Activated CD4-positive, alpha-beta memory T cell treated with anti-CD3 and anti-CD28 coated beads for 36 hours (primary cell): ENCODE measurements around the gene NNT. TPM values are rescaled to one million over a fixed set of nuclear protein-coding genes. Genes with fewer than 3 reads are reported as not detected.
"Not testable (repeated sequence)": the region's sequence is repeated elsewhere in the genome, so short reads cannot be mapped to it uniquely, and the experiment has no call there.

ENCODE experiments used
- CTCF ChIA-PET: fragments of 350-600 bp; sonication (Branson Sonifier 250); formaldehyde crosslinking; loops from one replicate; lab custom pipeline; 2021; ENCODE audit warnings: antibody characterized with exemption, inconsistent platforms; lab: Charles Lee
- POLR2A ChIA-PET: fragments of 350-600 bp; sonication (Branson Sonifier 250); formaldehyde crosslinking; loops from one replicate; lab custom pipeline; 2021; ENCODE audit warnings: antibody characterized with exemption; lab: Charles Lee
- DNase-seq: peaks from one replicate; pipeline ENCODE4 v3.0.0-alpha.2; 2020
- H3K27ac Mint-ChIP-seq: one replicate; pipeline ENCODE4 v1.8.0; 2021; ENCODE audit warnings: mixed read lengths
- H3K27me3 Mint-ChIP-seq: one replicate; pipeline ENCODE4 v1.8.0; 2021; ENCODE audit warnings: mixed read lengths
- H3K36me3 Mint-ChIP-seq: one replicate; pipeline ENCODE4 v1.8.0; 2021; ENCODE audit warnings: mixed read lengths
- H3K4me1 Mint-ChIP-seq: one replicate; pipeline ENCODE4 v1.8.0; 2021; ENCODE audit warnings: low read depth, mixed read lengths
- H3K4me3 Mint-ChIP-seq: one replicate; pipeline ENCODE4 v1.8.0; 2021; ENCODE audit warnings: mild to moderate bottlenecking, mixed read lengths
- H3K9me3 Mint-ChIP-seq: one replicate; pipeline ENCODE4 v1.8.0; 2021; ENCODE audit warnings: mixed read lengths
- intact Hi-C: fragments of 100-400 bp; cut with micrococcal nuclease; formaldehyde crosslinking; loops from one replicate; pipeline ENCODE4 v1.15.1; 2023
- total RNA-seq, 2 experiments: library from RNA; stranded (reverse); gene quantifications; one replicate each; pipeline ENCODE4 v1.2.3, GENCODE V29; 2021

NNT gene
- total RNA-seq, 2 experiments from 2014 or later: 96.6 to 99.9 TPM

DNA sequence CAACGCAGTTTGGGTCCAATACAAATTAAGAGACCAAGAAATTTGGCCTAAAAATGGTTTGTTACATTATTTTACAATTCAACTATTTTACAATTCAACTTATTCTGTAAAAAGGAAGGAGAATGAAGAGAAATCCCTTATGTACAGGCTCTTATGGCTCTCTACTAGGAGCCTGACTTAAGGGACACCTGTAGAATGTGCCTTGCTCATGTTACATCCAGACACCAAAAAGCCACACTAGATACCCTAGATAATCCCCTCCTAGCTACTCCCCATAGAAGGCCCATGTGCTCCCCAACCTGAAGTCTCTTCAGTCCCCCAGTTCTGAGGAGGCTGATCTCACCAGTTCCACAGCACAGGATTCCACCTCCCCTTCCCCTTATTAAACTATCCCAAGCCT lies 14.1 kb upstream of the NNT start:
- H3K27me3 Mint-ChIP-seq: no peaks in the 10 kb centered on the region
- H3K4me3 Mint-ChIP-seq: no peak overlapping the region
- H3K9me3 Mint-ChIP-seq: no peaks in the 10 kb centered on the region
- POLR2A ChIA-PET: no interaction called here
- H3K4me1 Mint-ChIP-seq: no peaks in the 10 kb centered on the region
- peaks cover 9% of the 10 kb centered on the region for H3K36me3 Mint-ChIP-seq
- no peak overlapping the region for H3K27ac Mint-ChIP-seq
- CTCF ChIA-PET: no interaction called here
- no peak for DNase-seq
- intact Hi-C loops: no loop called here

GRCh38 chr5:43589310-43589709 lies 13.7 kb upstream of the NNT start:
- H3K27me3 Mint-ChIP-seq: no peaks in the 10 kb centered on the region
- peaks cover 9% of the 10 kb centered on the region for H3K36me3 Mint-ChIP-seq
- POLR2A ChIA-PET: no interaction called here
- H3K4me1 Mint-ChIP-seq: no peaks in the 10 kb centered on the region
- DNase-seq: no peak
- no peak overlapping the region for H3K4me3 Mint-ChIP-seq
- CTCF ChIA-PET: no interaction called here
- intact Hi-C loops: no loop called here
- no peak overlapping the region for H3K27ac Mint-ChIP-seq
- H3K9me3 Mint-ChIP-seq: no peaks in the 10 kb centered on the region

GRCh38 chr5:43590700-43591099 lies 12.3 kb upstream of the NNT start:
- Mint-ChIP-seq H3K9me3 (no peaks in the 10 kb centered on the region), H3K4me1 (no peaks in the 10 kb centered on the region), H3K36me3 (peaks cover 9% of the 10 kb centered on the region), H3K4me3 (no peak overlapping the region), H3K27ac (no peak overlapping the region), H3K27me3 (no peaks in the 10 kb centered on the region)
- POLR2A ChIA-PET: interaction anchor here (1.2 kb wide), 1 partner anchor 13 kb away, joined by 4 read pairs; the partner anchor contains the start of gene NNT
- CTCF ChIA-PET: interaction anchor here (1.0 kb wide), 1 partner anchor 12 kb away, joined by 6 read pairs; the partner anchor contains the start of gene NNT
- intact Hi-C loops: no loop called here
- no peak for DNase-seq

- Mint-ChIP-seq H3K9me3 (no peaks in the 10 kb centered on the region), H3K27ac (no peak overlapping the region), H3K36me3 (peaks cover 6% of the 10 kb centered on the region), H3K4me1 (no peaks in the 10 kb centered on the region), H3K27me3 (no peaks in the 10 kb centered on the region), H3K4me3 (no peak overlapping the region)
- ChIA-PET CTCF (no interaction called here), POLR2A (no interaction called here)
- intact Hi-C loops: no loop called here
- no peak for DNase-seq
These were observed 10.6 kb upstream of the NNT start for GRCh38 chr5:43592363-43592762.

DNA sequence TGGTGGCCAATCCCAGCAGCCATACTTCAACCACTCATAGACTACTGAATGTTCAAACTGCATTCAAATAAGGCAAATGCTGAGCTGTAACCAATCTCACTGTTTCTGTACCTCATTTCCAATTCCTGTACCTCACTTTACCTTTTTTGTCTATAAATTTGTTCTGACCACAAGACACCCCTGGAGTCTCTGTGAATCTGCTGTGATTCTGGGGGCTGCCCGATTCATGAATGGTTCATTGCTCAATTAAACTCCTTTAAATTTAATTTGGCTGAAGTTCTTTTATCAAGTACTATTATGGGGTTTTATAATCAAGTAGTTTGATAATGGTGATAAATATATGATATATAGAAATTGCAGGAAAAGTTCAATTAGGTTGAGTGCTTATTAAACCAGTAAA lies 4.1 kb upstream of the NNT start:
- H3K27me3 Mint-ChIP-seq, intact Hi-C loops, DNase-seq, CTCF ChIA-PET, POLR2A ChIA-PET, H3K27ac Mint-ChIP-seq, H3K9me3 Mint-ChIP-seq, H3K4me3 Mint-ChIP-seq: not testable (repeated sequence)
- H3K36me3 Mint-ChIP-seq: peaks cover 12% of the 10 kb centered on the region
- peaks cover 16% of the 10 kb centered on the region for H3K4me1 Mint-ChIP-seq

DNA sequence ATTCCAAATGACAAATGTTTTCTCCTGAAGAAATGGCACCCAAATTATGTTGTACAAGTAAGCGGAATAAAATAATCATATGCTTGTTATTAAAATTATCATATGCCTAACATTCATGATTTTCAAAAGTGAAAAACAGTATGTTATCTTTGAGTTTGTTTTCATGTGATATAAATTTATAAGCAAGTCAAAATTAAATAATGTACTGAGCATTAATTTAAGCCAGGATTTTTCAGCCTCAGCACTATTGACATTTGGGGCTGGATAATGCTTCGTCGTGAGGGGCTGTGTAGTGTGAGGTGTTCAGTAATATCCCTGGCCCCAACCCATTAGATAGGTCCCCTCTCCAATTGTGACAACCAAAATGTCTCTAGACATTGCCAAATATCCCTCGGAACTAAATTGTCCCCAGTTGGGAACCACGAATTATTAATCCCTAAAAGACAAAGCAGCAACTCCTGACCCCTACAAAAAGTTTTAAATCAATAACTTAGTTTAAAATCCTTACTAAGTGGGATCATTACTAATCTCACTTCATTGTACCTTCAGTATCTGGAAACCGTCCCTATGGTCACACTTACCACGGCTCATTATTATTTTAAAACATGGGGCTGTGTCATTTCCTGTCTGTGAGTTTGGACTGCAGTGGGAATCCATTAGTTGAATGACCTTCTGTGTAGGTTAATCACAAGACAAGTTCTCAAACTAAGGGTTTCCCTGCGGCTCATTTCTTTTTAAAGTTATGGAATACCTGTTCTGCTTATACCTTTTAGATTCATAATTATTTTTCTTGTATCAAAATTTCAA lies 1.3 kb upstream of the NNT start:
- Mint-ChIP-seq H3K9me3 (no peaks in the 10 kb centered on the region), H3K4me3 (peak overlapping the region; percentile 97), H3K27ac (peak overlapping the region; percentile 93), H3K4me1 (peaks cover 32% of the 10 kb centered on the region), H3K27me3 (no peaks in the 10 kb centered on the region), H3K36me3 (peaks cover 21% of the 10 kb centered on the region)
- ChIA-PET CTCF (interaction anchor here (1.0 to 2.4 kb wide), 4 partner anchors 30 to 480 kb away, joined by 3 to 16 read pairs (median 8); partner anchors contain the start of genes TMEM267 and ZNF131), POLR2A (interaction anchor here (0.8 to 2.6 kb wide), 8 partner anchors 38 to 534 kb away, joined by 3 to 33 read pairs (median 6); partner anchors contain the start of genes C5orf34, TMEM267 and ZNF131)
- DNase-seq: no peak
- intact Hi-C loops: loop anchor here (1.0 to 10.0 kb wide), 5 partner anchors 207 to 534 kb away; partner anchors contain the start of genes HMGCS1 and ZNF131

GRCh38 chr5:43603344-43604217 lies 601 bp downstream of the NNT start:
- DNase-seq: peak; percentile 91

GRCh38 chr5:43604699-43605098 lies 1.7 kb downstream of the NNT start:
- peaks cover 36% of the 10 kb centered on the region for H3K4me1 Mint-ChIP-seq
- no peaks in the 10 kb centered on the region for H3K9me3 Mint-ChIP-seq
- DNase-seq: no peak
- H3K36me3 Mint-ChIP-seq: peaks cover 26% of the 10 kb centered on the region
- no peak overlapping the region for H3K27ac Mint-ChIP-seq
- CTCF ChIA-PET: interaction anchor here (1.0 kb wide), 1 partner anchor 26 kb away, joined by 3 read pairs; no protein-coding TSS in a partner anchor
- peak overlapping the region; percentile 97 for H3K4me3 Mint-ChIP-seq
- no peaks in the 10 kb centered on the region for H3K27me3 Mint-ChIP-seq
- intact Hi-C loops: loop anchor here (1.0 to 10.0 kb wide), 6 partner anchors 120 to 1204 kb away; partner anchors contain the start of genes MRPS30 and ZNF131
- POLR2A ChIA-PET: interaction anchor here (0.6 kb wide), 1 partner anchor 49 kb away, joined by 3 read pairs; no protein-coding TSS in a partner anchor

More at GRCh38 chr5:43603344-43604217, 601 bp downstream of the NNT start:
- H3K4me1 Mint-ChIP-seq: peaks cover 35% of the 10 kb centered on the region
- intact Hi-C loops: loop anchor here (1.0 to 10.0 kb wide), 8 partner anchors 47 to 1205 kb away; partner anchors contain the start of genes C5orf34, MRPS30 and ZNF131
- no peaks in the 10 kb centered on the region for H3K27me3 Mint-ChIP-seq
- no peaks in the 10 kb centered on the region for H3K9me3 Mint-ChIP-seq
- peak overlapping the region; percentile 93 for H3K27ac Mint-ChIP-seq
- peak overlapping the region; percentile 97 for H3K4me3 Mint-ChIP-seq
- CTCF ChIA-PET: interaction anchor here (0.7 to 2.4 kb wide), 10 partner anchors 12 to 609 kb away, joined by 3 to 16 read pairs (median 5); partner anchors contain the start of gene TMEM267
- POLR2A ChIA-PET: interaction anchor here (0.7 to 2.6 kb wide), 12 partner anchors 13 to 586 kb away, joined by 3 to 33 read pairs (median 4); partner anchors contain the start of genes C5orf34, HMGCS1, TMEM267 and ZNF131
- H3K36me3 Mint-ChIP-seq: peaks cover 22% of the 10 kb centered on the region

- Mint-ChIP-seq H3K36me3 (peaks cover 34% of the 10 kb centered on the region), H3K4me1 (peaks cover 35% of the 10 kb centered on the region), H3K27ac (no peak overlapping the region), H3K27me3 (no peaks in the 10 kb centered on the region), H3K9me3 (no peaks in the 10 kb centered on the region), H3K4me3 (no peak overlapping the region)
- ChIA-PET CTCF (interaction anchor here (1.3 kb wide), 1 partner anchor 25 kb away, joined by 6 read pairs; no protein-coding TSS in a partner anchor), POLR2A (no interaction called here)
- DNase-seq: no peak
- intact Hi-C loops: loop anchor here (10.0 kb wide), 1 partner anchor 212 kb away; no protein-coding TSS in a partner anchor
These were observed 3.4 kb downstream of the NNT start for GRCh38 chr5:43606351-43606750.

DNA sequence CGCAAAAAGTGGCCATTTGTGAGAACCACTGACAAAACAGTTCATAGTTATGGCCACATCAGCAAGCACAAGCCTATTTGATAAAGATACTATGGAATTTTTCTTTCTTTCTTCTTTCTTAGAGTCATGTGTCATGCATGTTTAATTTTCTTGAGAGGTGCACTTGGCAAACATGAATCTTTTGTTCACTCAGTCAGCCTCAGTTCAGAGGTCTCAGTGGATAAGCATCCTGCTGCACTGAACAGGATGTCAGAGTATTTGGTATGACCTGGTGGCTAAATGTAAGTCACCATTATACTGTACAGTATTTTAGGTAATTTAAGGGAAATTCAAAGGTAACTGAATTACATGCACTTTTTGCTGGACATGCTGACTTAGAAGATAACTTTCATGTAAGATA lies 5.4 kb downstream of the NNT start:
- H3K4me1 Mint-ChIP-seq: peaks cover 26% of the 10 kb centered on the region
- H3K4me3 Mint-ChIP-seq: no peak overlapping the region
- DNase-seq: no peak
- intact Hi-C loops: loop anchor here (10.0 kb wide), 1 partner anchor 214 kb away; no protein-coding TSS in a partner anchor
- H3K9me3 Mint-ChIP-seq: no peaks in the 10 kb centered on the region
- H3K27ac Mint-ChIP-seq: no peak overlapping the region
- H3K36me3 Mint-ChIP-seq: peaks cover 43% of the 10 kb centered on the region
- no peaks in the 10 kb centered on the region for H3K27me3 Mint-ChIP-seq
- ChIA-PET POLR2A (no interaction called here), CTCF (interaction anchor here (2.5 kb wide), 1 partner anchor 124 kb away, joined by 9 read pairs; the partner anchor contains the start of gene TMEM267)

- DNase-seq: no peak
- intact Hi-C loops: loop anchor here (10.0 kb wide), 1 partner anchor 215 kb away; no protein-coding TSS in a partner anchor
- no peak overlapping the region for H3K27ac Mint-ChIP-seq
- CTCF ChIA-PET: interaction anchor here (1.2 to 4.1 kb wide), 4 partner anchors 12 to 125 kb away, joined by 3 to 35 read pairs (median 6); partner anchors contain the start of gene TMEM267
- H3K4me3 Mint-ChIP-seq: no peak overlapping the region
- H3K36me3 Mint-ChIP-seq: peaks cover 41% of the 10 kb centered on the region
- POLR2A ChIA-PET: interaction anchor here (1.0 kb wide), 1 partner anchor 11 kb away, joined by 3 read pairs; no protein-coding TSS in a partner anchor
- H3K4me1 Mint-ChIP-seq: peaks cover 16% of the 10 kb centered on the region
- no peaks in the 10 kb centered on the region for H3K27me3 Mint-ChIP-seq
- no peaks in the 10 kb centered on the region for H3K9me3 Mint-ChIP-seq
These were observed 6.8 kb downstream of the NNT start for GRCh38 chr5:43609752-43610151.
